HL-60 (cell line): ENCODE data around the gene TAF1C.

Experiments
- GABPA ChIP-seq: IDR thresholded peaks from 2 replicates; pipeline ENCODE4 v1.6.1; 2012; ENCODE audit warnings: low read depth
- POLR2AphosphoS5 ChIP-seq: IDR thresholded peaks from 2 replicates; pipeline ENCODE4 v1.6.1; 2012; ENCODE audit warnings: low read depth
- SPI1 ChIP-seq: IDR thresholded peaks from 2 replicates; pipeline ENCODE4 v1.6.1; 2012; ENCODE audit warnings: low read depth, mild to moderate bottlenecking, borderline replicate concordance
- TF ChIP-seq, protein P1 (sequence below): IDR thresholded peaks from one replicate; pipeline ENCODE4 v1.5.1; 2011; ENCODE audit warnings: low read length, control low read depth, inconsistent platforms; ENCODE audit not compliant: insufficient read depth
- TF ChIP-seq, protein P2 (sequence below): IDR thresholded peaks from 2 replicates; pipeline ENCODE4 v1.6.1; 2012; ENCODE audit warnings: low read depth; ENCODE audit not compliant: insufficient replicate concordance

DNA sequence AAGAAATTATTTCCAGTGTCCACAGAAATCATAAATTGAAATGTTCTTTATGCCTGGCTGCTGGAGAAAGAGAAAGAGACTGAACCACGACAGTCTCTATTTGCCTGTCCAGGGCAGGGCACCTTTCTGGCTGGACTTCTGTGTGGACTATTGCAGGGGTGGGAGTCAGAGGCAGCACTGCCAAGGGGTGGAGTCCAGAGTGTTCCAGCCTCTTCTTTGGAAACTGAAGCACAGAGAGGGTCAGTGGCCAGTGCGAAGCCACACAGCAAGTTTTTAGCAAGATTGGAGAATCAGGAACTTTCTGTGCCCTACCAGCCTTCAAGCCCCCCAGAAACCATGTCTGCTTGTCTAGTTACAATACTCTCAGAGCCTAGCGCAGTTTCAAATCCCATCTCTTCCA lies 37.7 kb upstream of the TAF1C start:
- TF ChIP-seq, protein P1, sequence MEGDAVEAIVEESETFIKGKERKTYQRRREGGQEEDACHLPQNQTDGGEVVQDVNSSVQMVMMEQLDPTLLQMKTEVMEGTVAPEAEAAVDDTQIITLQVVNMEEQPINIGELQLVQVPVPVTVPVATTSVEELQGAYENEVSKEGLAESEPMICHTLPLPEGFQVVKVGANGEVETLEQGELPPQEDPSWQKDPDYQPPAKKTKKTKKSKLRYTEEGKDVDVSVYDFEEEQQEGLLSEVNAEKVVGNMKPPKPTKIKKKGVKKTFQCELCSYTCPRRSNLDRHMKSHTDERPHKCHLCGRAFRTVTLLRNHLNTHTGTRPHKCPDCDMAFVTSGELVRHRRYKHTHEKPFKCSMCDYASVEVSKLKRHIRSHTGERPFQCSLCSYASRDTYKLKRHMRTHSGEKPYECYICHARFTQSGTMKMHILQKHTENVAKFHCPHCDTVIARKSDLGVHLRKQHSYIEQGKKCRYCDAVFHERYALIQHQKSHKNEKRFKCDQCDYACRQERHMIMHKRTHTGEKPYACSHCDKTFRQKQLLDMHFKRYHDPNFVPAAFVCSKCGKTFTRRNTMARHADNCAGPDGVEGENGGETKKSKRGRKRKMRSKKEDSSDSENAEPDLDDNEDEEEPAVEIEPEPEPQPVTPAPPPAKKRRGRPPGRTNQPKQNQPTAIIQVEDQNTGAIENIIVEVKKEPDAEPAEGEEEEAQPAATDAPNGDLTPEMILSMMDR: no peak
- no peak for TF ChIP-seq POLR2AphosphoS5
- TF ChIP-seq, protein P2, sequence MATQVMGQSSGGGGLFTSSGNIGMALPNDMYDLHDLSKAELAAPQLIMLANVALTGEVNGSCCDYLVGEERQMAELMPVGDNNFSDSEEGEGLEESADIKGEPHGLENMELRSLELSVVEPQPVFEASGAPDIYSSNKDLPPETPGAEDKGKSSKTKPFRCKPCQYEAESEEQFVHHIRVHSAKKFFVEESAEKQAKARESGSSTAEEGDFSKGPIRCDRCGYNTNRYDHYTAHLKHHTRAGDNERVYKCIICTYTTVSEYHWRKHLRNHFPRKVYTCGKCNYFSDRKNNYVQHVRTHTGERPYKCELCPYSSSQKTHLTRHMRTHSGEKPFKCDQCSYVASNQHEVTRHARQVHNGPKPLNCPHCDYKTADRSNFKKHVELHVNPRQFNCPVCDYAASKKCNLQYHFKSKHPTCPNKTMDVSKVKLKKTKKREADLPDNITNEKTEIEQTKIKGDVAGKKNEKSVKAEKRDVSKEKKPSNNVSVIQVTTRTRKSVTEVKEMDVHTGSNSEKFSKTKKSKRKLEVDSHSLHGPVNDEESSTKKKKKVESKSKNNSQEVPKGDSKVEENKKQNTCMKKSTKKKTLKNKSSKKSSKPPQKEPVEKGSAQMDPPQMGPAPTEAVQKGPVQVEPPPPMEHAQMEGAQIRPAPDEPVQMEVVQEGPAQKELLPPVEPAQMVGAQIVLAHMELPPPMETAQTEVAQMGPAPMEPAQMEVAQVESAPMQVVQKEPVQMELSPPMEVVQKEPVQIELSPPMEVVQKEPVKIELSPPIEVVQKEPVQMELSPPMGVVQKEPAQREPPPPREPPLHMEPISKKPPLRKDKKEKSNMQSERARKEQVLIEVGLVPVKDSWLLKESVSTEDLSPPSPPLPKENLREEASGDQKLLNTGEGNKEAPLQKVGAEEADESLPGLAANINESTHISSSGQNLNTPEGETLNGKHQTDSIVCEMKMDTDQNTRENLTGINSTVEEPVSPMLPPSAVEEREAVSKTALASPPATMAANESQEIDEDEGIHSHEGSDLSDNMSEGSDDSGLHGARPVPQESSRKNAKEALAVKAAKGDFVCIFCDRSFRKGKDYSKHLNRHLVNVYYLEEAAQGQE: no peak
- TF ChIP-seq GABPA: no peak
- no peak for TF ChIP-seq SPI1
